Measurements from ENCODE around the gene BCL2L13. TPM values are rescaled to one million over a fixed set of nuclear protein-coding genes. Genes with fewer than 3 reads are reported as not detected.

The BCL2L13 gene
- total RNA-seq, 1 experiment from 2014 or later: 26.0 TPM

GRCh38 chr22:17675584-17675983 lies 37.0 kb downstream of the BCL2L13 start:
- DNase-seq: no peak
- Mint-ChIP-seq H3K9me3 (no peaks in the 10 kb centered on the region), H3K27ac (no peak overlapping the region), H3K27me3 (ENCODE audit: low read depth) (no peaks in the 10 kb centered on the region; the same call in 1 of the 2 replicates), H3K36me3 (ENCODE audit: insufficient read depth in 1 of 3, low read depth in 3 of 3) (peaks cover 0 to 3% (median 3%) of the 10 kb centered on the region in 3 experiments; a peak in 3 of 7 replicates), H3K4me1 (peaks cover 12 to 13% of the 10 kb centered on the region in 2 experiments), H3K4me3 (no peak overlapping the region)
- Histone ChIP-seq H3T11ph (ENCODE audit: low read length) (no peak overlapping the region), H3K18ac (ENCODE audit: insufficient read length, low read depth, low read length) (no peak overlapping the region), H3K23ac (ENCODE audit: insufficient read length, low read depth, low read length) (no peak overlapping the region), H4K91ac (ENCODE audit: insufficient read length, low read depth, low read length) (no peak overlapping the region), H3K4me2 (ENCODE audit: insufficient read depth, insufficient read length, low read length) (no peak overlapping the region), H3K4ac (ENCODE audit: low read depth, low read length) (no peak overlapping the region), H3K56ac (ENCODE audit: insufficient read length, low read depth, low read length) (no peak overlapping the region), H2BK120ac (ENCODE audit: low read depth, low read length, poor library complexity, severe bottlenecking) (no peak overlapping the region), H3K4me1 (ENCODE audit: insufficient read depth, low read length) (peaks cover 9% of the 10 kb centered on the region; the same call in 1 of the 2 replicates), H3K9me3 (ENCODE audit: control insufficient read depth, low read depth, low read length) (no peaks in the 10 kb centered on the region), H3K27me3 (ENCODE audit: insufficient read depth, low read length) (no peaks in the 10 kb centered on the region), H3K9ac (ENCODE audit: extremely low read depth, insufficient read length, low read length) (no peak overlapping the region), H3K79me2 (ENCODE audit: insufficient read depth, low read length) (no peaks in the 10 kb centered on the region), H3K14ac (ENCODE audit: insufficient read depth, low read length) (no peak overlapping the region), H3K79me1 (ENCODE audit: insufficient read depth, low read depth, low read length, poor library complexity, severe bottlenecking) (no peaks in the 10 kb centered on the region), H4K20me1 (ENCODE audit: control insufficient read depth, insufficient read depth, insufficient read length) (no peaks in the 10 kb centered on the region), H4K8ac (replicated peaks; ENCODE audit: insufficient read length, low read depth, low read length) (no peak overlapping the region), H2BK20ac (ENCODE audit: low read depth, low read length, poor library complexity, severe bottlenecking) (no peak overlapping the region), H2BK12ac (ENCODE audit: insufficient read length, low read depth, low read length) (no peak overlapping the region), H3K27ac (ENCODE audit: insufficient read length, low read depth, low read length) (no peak overlapping the region), H2BK5ac (ENCODE audit: insufficient read length, low read length) (no peak overlapping the region), H2AFZ (ENCODE audit: low read length) (no peak overlapping the region), H3K23me2 (ENCODE audit: insufficient read length, low read depth, low read length, poor library complexity, severe bottlenecking) (no peaks in the 10 kb centered on the region), H2BK15ac (ENCODE audit: low read depth, low read length) (no peak overlapping the region), H2AK5ac (ENCODE audit: insufficient read length, low read length) (no peak overlapping the region), H4K5ac (ENCODE audit: insufficient read length, low read depth, low read length) (no peak overlapping the region)
- no CpG with 5 or more reads among the region's 1 CpG for WGBS (ENCODE audit: extremely low coverage, insufficient read length, low lambda C conversion rate)
- TF ChIP-seq CTCF (conservative IDR thresholded peaks at IDR 0.05): no peak
